CD4-positive, alpha-beta T cell treated with Interleukin-6 at 100 ng/mL for 8 hours (primary cell): ENCODE results near the gene LRRTM4.
"Not testable (repeated sequence)": the region's sequence is repeated elsewhere in the genome, so short reads cannot be mapped to it uniquely, and the experiment has no call there.

Source experiments
- DNase-seq: peaks from one replicate; pipeline ENCODE4 v3.0.0-alpha.2; 2020; ENCODE audit warnings: mixed read lengths, low spot score

The LRRTM4 gene

GRCh38 chr2:76861708-76862107 is 660.5 kb downstream of the LRRTM4 start:
- no peak for DNase-seq

- no peak for DNase-seq
These were observed 671.2 kb downstream of the LRRTM4 start for GRCh38 chr2:76851000-76851399.

GRCh38 chr2:76849086-76849485 is 673.1 kb downstream of the LRRTM4 start:
- DNase-seq = no peak

- no peak for DNase-seq
These were observed 682.4 kb downstream of the LRRTM4 start for GRCh38 chr2:76839826-76840225.

- DNase-seq = no peak
These were observed 692.6 kb downstream of the LRRTM4 start for GRCh38 chr2:76829374-76830234.

- DNase-seq = no peak
These were observed 695.5 kb downstream of the LRRTM4 start for GRCh38 chr2:76826691-76827090.

GRCh38 chr2:76825140-76825970 is 696.8 kb downstream of the LRRTM4 start:
- no peak for DNase-seq

- DNase-seq = no peak
These were observed 700.4 kb downstream of the LRRTM4 start for GRCh38 chr2:76821731-76822130.

GRCh38 chr2:76813084-76813483 is 709.1 kb downstream of the LRRTM4 start:
- no peak for DNase-seq

GRCh38 chr2:76812156-76812555 is 710.0 kb downstream of the LRRTM4 start:
- DNase-seq = no peak

GRCh38 chr2:76809136-76809535 is 713.0 kb downstream of the LRRTM4 start:
- DNase-seq = no peak

- no peak for DNase-seq
These were observed 713.4 kb downstream of the LRRTM4 start for GRCh38 chr2:76808732-76809131.

- DNase-seq = no peak
These were observed 728.4 kb downstream of the LRRTM4 start for GRCh38 chr2:76793647-76794334.

- DNase-seq = not testable (repeated sequence)
These were observed 740.9 kb downstream of the LRRTM4 start for GRCh38 chr2:76781313-76781712.

GRCh38 chr2:76763276-76763675 is 758.9 kb downstream of the LRRTM4 start:
- DNase-seq = no peak

GRCh38 chr2:76760367-76760704 is 761.8 kb downstream of the LRRTM4 start:
- DNase-seq = no peak

GRCh38 chr2:76759634-76760366 is 762.4 kb downstream of the LRRTM4 start:
- DNase-seq = no peak

GRCh38 chr2:76752506-76752905 is 769.7 kb downstream of the LRRTM4 start:
- no peak for DNase-seq

GRCh38 chr2:76749858-76750257 is 772.3 kb downstream of the LRRTM4 start:
- no peak for DNase-seq

- DNase-seq = no peak
These were observed 773.4 kb downstream of the LRRTM4 start for GRCh38 chr2:76748581-76749296.

- no peak for DNase-seq
These were observed 776.6 kb downstream of the LRRTM4 start for GRCh38 chr2:76745605-76746004.
